NCI-H1694 treated with DMSO at 0.1 percent for 48 hours (cell line): ENCODE measurements around the gene STAG2.
"Not testable (repeated sequence)": the region's sequence is repeated elsewhere in the genome, so short reads cannot be mapped to it uniquely, and the experiment has no call there.

Source experiments
- DNase-seq: peaks from one replicate; lab custom pipeline; 2025; lab: John Stamatoyannopoulos, UW

The STAG2 gene

DNA sequence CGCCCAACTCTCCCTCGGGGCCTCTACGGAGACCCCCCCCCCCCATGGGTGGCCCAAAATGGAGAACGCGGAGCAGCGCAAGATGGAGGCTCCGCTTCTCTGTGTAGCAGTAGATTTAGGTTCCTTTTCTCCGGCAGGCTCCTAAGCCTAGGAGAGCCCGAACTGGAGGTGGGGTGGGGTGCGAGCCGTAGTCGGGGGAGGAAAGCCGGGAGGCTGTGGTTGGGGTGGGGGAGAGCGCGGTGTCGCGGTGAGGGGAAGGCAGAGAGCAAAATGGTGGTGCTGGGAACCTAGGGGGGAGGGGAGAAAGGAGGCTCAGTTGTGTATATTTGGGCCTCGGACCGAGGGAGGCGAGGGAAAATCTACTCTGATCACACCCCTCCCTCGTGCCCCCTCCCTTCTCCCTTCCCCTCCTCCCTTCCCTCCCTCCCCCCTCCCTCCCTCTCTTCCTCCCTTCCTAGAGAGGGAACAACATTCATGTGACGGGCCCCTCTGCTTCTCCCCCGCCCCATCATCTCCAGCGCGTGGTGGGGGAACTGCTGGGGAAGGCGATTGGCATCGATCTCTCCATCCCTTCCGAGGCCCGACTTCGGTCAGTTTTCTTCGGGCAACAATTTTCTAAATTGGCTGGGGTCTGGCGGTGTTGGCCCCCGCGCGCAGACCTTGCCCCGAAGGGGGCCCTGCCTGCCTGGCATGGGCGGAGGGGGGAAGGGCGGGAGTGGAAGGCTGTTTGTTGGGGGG lies at the start of gene STAG2:
TSS of gene STAG2 (plus strand) at position 439 of the 738 bp plus-strand sequence. CDS start 60,922 bp downstream, outside the sequence.
- peak; percentile 81 for DNase-seq

GRCh38 chrX:123917069-123917468 lies 44.4 kb upstream of the STAG2 start:
- no peak for DNase-seq

DNA sequence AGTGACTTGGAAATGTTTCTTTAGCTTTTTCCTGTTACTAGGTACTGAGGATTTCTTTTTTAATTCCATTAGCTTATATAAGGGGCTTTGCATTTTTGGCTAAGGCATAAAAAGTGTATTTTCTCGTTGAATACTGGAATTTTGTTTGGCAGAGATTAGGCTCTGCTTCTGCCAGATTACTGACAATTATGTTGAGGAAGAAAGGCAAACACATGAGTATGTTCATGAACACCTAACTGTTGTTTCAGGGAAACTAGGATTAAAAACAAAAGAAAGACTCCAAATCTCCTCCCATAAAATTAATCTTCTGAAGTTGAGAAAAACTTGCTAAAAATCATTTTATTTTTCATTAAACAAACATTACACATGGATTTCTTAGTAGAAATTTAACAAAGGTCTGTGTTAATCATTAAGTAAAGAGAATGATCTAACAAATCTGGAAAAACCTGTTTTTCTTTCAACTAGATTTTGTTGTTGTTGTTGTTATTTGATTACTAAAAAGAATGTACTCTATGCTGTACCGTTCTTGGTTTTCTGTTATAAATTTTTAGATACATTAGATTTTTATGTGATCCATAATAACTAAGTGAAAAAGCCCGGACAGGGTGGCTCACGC lies 43.3 kb upstream of the STAG2 start:
- no peak for DNase-seq

GRCh38 chrX:123920105-123920785 lies 41.3 kb upstream of the STAG2 start:
- peak; percentile 78 for DNase-seq

GRCh38 chrX:123923211-123923610 lies 38.3 kb upstream of the STAG2 start:
- no peak for DNase-seq

GRCh38 chrX:123924186-123924585 lies 37.3 kb upstream of the STAG2 start:
- DNase-seq, result no peak

- no peak for DNase-seq
These were observed 33.7 kb upstream of the STAG2 start for GRCh38 chrX:123927845-123928244.

DNA sequence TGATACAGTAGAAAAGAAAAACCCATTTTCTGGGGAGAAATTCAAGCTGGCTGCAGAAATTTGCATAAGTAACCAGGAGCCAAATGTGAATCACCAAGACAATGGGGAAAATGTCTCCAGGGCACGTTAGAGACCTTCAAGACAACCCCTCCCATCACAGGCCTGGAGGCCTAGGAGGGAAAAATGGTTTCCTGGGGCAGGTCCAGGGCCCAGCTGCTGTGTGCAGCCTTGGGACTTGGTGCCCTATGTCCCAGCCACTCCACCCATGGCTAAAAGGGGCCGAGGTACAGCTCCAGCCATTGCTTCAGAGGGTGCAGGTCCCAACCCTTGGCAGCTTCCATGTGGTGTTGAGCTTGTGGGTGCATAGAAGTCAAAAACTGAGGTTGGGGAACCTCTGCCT lies 29.5 kb upstream of the STAG2 start:
- DNase-seq, result not testable (repeated sequence)

DNA sequence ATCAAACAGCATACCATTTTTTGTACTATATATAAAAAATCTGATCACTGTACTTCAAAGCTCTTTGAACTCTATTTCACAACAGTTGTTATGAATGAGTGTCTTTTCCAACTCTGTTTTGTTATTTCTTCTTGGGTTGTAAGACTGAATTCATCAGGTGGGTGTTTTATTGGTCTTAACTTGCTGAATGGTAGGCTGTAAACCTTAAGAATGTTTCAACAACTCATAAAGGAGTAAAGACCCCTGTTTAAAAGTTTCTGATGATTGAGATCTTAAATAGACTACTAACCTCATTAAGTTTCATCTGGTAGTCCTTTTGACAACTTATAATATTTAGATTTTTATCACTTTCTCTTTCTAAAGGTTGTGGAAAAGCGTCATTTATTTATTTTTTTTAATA lies 18.4 kb upstream of the STAG2 start:
- no peak for DNase-seq

DNA sequence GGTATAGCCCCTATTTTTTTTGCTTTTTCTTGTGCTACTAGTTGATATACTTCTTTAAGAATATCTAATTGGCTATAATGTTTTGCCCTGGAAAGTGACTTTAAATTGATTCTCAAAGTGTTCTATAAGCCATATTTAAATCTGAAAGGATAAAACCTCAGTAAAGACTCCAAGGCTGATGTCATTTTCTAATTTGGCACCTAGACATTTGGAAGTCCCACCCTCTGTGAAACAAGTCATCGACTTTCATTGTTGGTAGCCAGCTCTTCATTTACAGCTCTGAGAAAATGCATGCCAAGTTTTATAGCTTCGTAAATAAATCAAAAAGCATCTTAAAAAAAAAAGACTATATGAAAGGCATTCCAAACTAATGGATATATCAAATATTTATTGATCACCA lies 18.0 kb upstream of the STAG2 start:
- DNase-seq, result no peak

- no peak for DNase-seq
These were observed 11.7 kb upstream of the STAG2 start for GRCh38 chrX:123949846-123950245.

GRCh38 chrX:123959281-123960063 lies 2.0 kb upstream of the STAG2 start:
- DNase-seq, result no peak

DNA sequence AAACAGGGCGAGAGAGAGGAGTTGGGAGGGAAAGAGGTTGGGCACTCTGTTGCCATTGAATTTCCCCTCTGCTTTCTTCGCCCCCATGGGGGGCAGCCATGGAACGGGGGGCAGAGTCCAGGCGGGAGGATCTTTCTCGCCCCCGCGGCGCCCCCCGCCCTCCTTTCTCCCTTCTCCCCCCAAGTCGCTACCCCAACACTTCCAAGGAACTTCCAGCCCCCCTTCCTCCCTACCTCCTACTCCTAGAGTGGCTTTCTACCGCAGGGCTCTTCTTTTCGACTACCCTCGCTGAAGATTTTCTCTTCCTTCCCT lies 594 bp upstream of the STAG2 start:
- no peak for DNase-seq

GRCh38 chrX:123962006-123962467 lies 531 bp downstream of the STAG2 start:
- DNase-seq, result peak; percentile 53

DNA sequence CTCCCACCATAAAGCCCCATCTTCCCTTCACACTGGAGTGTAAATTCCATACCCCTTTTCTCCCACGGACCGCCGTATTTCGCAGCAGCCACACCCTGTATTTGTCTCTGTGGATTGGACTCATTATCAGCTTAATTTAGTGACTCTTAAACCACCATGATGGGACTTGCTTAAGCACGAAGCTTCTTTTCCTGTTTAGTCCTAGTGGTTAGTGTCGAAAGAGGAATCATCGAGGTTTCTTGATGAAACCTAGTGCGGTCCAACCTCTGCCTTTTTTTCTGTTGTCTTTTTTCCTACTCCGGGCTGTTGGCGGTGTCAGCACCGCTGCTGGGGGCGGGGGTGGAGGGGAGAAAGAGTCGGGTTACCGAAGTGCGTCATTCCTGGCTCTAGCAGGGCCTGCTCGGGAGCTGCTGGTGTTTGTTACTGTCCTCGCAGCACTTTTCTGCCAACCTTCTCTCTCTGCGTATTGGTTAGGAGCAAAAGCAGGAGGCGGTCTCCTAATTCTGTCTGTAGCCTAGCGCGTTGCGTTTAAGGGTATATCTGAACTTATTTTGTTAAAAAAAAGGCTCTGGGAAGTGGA lies 1.4 kb downstream of the STAG2 start:
- peak; percentile 95 for DNase-seq

GRCh38 chrX:123964156-123964834 lies 2.8 kb downstream of the STAG2 start:
- no peak for DNase-seq

DNA sequence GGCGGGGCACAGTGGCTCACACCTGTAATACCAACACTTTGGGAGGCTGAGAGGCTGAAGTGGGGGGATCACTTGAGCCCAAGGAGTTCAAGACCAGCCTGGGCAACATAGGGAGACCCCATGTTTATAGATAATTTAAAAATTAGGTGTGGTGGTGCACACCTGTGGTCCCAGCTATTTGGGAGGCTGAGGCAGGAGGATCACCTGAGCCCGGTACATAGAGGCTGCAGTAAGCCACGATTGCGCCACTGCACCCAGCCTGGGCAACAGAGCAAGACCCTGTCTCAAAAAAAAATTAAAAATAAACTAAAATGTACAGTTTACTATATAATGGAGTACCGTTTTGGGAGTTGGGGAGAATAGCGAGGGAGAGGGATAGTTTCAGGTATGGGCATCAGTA lies 4.2 kb downstream of the STAG2 start:
- no peak for DNase-seq

DNA sequence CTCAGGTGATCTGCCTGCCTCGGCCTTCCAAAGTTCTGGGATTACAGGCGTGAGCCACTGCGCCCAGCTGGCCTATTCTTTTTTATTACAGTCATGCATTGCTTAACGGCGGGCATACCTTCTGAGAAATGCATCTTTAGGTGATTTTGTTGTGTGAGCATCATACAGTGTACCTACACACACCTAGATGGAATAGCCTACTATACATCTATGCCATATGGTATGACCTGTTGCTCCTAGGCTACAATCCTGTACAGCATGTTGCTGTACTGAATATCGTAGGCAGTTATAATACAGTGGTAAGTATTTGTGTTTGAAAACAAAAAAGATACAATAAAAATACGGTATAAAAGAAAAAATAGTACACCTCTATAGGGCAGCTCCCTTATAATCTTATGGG lies 6.0 kb downstream of the STAG2 start:
- no peak for DNase-seq

DNA sequence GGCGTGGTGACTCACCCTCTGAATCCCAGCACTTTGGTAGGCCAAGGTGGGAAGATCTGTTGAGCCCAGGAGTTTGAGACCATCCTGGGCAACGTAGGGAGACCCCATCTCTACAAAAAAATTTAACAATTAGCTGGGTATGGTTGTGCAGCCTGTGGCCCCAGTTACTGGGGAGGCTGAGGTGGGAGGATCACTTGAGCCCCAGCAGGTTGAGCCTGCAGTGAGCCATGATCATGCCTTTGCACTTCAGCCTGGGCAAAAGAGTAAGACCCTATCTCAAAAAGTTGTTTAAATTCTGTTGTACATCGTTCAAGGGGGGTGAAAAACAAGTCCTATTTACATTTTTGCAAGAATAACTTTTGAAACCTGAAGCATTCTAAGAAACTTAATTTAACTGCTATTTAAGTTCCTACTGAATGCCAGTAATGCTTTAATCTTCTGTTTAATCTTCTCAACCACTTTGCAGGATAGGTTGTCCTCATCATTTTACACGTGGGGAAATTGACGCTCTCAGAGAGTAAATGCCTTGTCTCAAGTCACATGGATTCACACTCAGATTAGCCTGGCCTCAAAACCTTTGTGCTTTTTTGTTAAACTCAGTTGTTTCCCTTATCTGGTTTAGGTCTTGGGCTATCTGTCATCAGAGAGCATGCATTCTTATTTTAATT lies 7.0 kb downstream of the STAG2 start:
- no peak for DNase-seq

GRCh38 chrX:123971982-123972381 lies 10.5 kb downstream of the STAG2 start:
- DNase-seq, result no peak

DNA sequence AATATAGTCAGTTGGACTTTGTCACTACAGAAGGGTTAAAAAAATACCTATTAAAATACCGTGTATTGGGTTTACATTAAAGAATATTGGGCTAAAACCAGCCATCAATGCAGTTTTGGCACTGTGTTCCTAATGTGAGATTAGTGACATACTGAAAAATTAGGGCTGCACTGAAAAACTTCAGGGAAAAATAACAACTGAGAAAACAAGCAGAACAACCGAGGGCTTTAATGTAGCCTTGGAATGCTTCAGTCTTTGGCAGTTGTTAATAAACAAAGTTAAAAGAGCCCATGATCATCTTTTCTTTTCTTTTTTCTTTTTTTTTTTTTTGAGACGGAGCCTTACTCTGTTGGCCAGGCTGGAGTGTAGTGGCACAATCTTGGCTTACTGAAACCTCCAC lies 12.4 kb downstream of the STAG2 start:
- DNase-seq, result no peak
